Measurements from ENCODE around the gene KPRP.

The KPRP gene

GRCh38 chr1:152757747-152758146, at the start of gene KPRP:
TSS of gene KPRP (plus strand) at chr1:152758025. CDS start at chr1:152759589, 1,564 bp downstream.
- H3K4me3 ChIP-seq (ENCODE audit: low read depth, low read length): no peak within 1 kb of the TSS
- TF ChIP-seq CTCF (conservative IDR thresholded peaks at IDR 0.05; ENCODE audit: low read depth, low read length): no peak
- DNase-seq (ENCODE audit: low read depth): no peak

GRCh38 chr1:152718238-152718637, 39.6 kb upstream of the KPRP start:
- no peak overlapping the region for H3K4me3 ChIP-seq (ENCODE audit: low read depth, low read length)
- no peak for TF ChIP-seq CTCF (conservative IDR thresholded peaks at IDR 0.05; ENCODE audit: low read depth, low read length)
- DNase-seq (ENCODE audit: low read depth): no peak

GRCh38 chr1:152725261-152725660, 32.6 kb upstream of the KPRP start:
- TF ChIP-seq CTCF (conservative IDR thresholded peaks at IDR 0.05; ENCODE audit: low read depth, low read length): no peak
- no peak overlapping the region for H3K4me3 ChIP-seq (ENCODE audit: low read depth, low read length)
- no peak for DNase-seq (ENCODE audit: low read depth)

- no peak overlapping the region for H3K4me3 ChIP-seq (ENCODE audit: low read depth, low read length)
- TF ChIP-seq CTCF (conservative IDR thresholded peaks at IDR 0.05; ENCODE audit: low read depth, low read length): no peak
- DNase-seq (ENCODE audit: low read depth): no peak
These were observed 28.8 kb upstream of the KPRP start for GRCh38 chr1:152728986-152729385.

GRCh38 chr1:152735648-152736047, 22.2 kb upstream of the KPRP start:
- TF ChIP-seq CTCF (conservative IDR thresholded peaks at IDR 0.05; ENCODE audit: low read depth, low read length): no peak
- no peak overlapping the region for H3K4me3 ChIP-seq (ENCODE audit: low read depth, low read length)
- no peak for DNase-seq (ENCODE audit: low read depth)

- no peak for DNase-seq (ENCODE audit: low read depth)
- H3K4me3 ChIP-seq (ENCODE audit: low read depth, low read length): no peak overlapping the region
- no peak for TF ChIP-seq CTCF (conservative IDR thresholded peaks at IDR 0.05; ENCODE audit: low read depth, low read length)
These were observed 19.8 kb upstream of the KPRP start for GRCh38 chr1:152737997-152738396.

- no peak for DNase-seq (ENCODE audit: low read depth)
- no peak for TF ChIP-seq CTCF (conservative IDR thresholded peaks at IDR 0.05; ENCODE audit: low read depth, low read length)
- no peak overlapping the region for H3K4me3 ChIP-seq (ENCODE audit: low read depth, low read length)
These were observed 18.0 kb upstream of the KPRP start for GRCh38 chr1:152739841-152740240.

Data from choroid plexus epithelial cell (primary cell).